GM10248 (cell line): ENCODE results near the gene EVI5.

ENCODE experiments used
- CTCF ChIA-PET: fragments of 300-600 bp; sonication (Branson Sonifier 250); formaldehyde crosslinking; extraction: SDS; loops from one replicate; lab custom pipeline; 2021; ENCODE audit warnings: antibody characterized with exemption; lab: Yijun Ruan, JAX
- POLR2A ChIA-PET: fragments of 350-650 bp; sonication (Branson Sonifier 250); formaldehyde crosslinking; extraction: SDS; loops from one replicate; lab custom pipeline; 2020; ENCODE audit warnings: antibody characterized with exemption; lab: Yijun Ruan, JAX
- DNase-seq: peaks from one replicate; pipeline ENCODE4 v3.0.0; 2012; ENCODE audit errors: extremely low spot score
- TF ChIP-seq, protein P1 (sequence below): IDR thresholded peaks from 2 replicates; pipeline ENCODE4 v1.5.1; 2012; ENCODE audit warnings: mild to moderate bottlenecking, low read depth; ENCODE audit errors: extremely low read depth, missing control alignments, control extremely low read depth

EVI5 gene

DNA sequence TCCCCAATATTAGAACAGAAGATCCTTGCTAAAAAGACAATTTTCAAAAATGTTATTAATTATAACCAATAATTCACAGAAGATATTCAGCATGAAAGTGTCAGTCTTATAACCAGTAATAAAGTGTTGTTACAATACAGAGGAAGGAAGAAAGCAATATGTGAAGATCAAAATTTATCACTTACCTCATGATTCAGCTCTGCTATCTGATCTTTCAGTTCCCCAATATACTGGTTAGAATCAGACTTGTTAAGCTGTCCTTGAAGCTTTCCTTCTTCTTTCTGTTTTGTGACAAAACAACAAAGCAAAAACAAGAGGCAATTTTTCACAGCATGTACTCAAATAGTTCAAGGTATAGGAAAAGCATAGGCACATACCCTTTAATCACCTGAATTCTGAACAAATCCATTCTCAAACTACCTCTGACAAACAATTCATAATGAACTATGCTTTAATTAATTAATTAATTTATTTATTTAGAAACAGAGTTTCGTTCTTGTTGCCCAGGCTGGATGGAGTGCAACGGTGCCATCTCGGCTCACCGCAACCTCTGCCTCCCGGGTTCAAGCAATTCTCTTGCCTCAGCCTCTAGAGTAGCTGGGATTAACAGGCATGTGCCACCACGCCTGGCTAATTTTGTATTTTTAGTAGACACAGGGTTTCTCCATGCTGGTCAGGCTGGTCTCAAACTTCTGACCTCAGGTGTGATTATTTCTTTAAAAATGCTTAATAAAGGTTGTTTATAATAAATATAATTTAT is 221.3 kb downstream of the EVI5 start:
- peak; percentile 75 for DNase-seq
- CTCF ChIA-PET = interaction anchor here (1.0 to 1.6 kb wide), 2 partner anchors 9 to 10 kb away, joined by 4 to 6 read pairs; no protein-coding TSS in a partner anchor
- POLR2A ChIA-PET = no interaction called here
- TF ChIP-seq, protein P1, sequence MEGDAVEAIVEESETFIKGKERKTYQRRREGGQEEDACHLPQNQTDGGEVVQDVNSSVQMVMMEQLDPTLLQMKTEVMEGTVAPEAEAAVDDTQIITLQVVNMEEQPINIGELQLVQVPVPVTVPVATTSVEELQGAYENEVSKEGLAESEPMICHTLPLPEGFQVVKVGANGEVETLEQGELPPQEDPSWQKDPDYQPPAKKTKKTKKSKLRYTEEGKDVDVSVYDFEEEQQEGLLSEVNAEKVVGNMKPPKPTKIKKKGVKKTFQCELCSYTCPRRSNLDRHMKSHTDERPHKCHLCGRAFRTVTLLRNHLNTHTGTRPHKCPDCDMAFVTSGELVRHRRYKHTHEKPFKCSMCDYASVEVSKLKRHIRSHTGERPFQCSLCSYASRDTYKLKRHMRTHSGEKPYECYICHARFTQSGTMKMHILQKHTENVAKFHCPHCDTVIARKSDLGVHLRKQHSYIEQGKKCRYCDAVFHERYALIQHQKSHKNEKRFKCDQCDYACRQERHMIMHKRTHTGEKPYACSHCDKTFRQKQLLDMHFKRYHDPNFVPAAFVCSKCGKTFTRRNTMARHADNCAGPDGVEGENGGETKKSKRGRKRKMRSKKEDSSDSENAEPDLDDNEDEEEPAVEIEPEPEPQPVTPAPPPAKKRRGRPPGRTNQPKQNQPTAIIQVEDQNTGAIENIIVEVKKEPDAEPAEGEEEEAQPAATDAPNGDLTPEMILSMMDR = no peak

DNA sequence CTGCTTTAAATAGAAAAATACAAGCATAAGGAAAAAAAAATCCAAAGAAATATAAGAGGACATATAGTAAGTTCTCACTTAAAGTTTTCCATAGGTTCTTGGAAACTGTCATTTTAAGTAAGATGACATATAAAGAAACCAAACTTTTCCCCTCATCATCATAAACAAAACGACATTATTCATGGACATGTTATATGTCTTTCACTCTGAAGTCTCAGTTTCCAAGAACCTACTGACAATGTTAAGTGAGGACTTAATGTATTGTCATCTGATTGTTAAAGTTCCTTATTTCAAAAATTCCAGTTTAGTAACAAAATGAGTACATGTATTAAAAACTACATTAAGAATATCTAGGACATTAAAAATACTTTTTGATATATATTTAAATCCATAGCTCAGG is 228.6 kb downstream of the EVI5 start:
- ChIA-PET CTCF (no interaction called here), POLR2A (no interaction called here)
- no peak for DNase-seq
- TF ChIP-seq, protein P1 = no peak

- POLR2A ChIA-PET = no interaction called here
- DNase-seq = no peak
- TF ChIP-seq, protein P1 = no peak
- CTCF ChIA-PET = interaction anchor here (0.9 to 2.3 kb wide), 7 partner anchors 9 to 17 kb away, joined by 3 to 10 read pairs (median 5); no protein-coding TSS in a partner anchor
These were observed 230.7 kb downstream of the EVI5 start for GRCh38 chr1:92554216-92554615.

GRCh38 chr1:92551916-92552315 is 233.0 kb downstream of the EVI5 start:
- ChIA-PET POLR2A (no interaction called here), CTCF (interaction anchor here (0.9 to 1.1 kb wide), 2 partner anchors 15 to 51 kb away, joined by 3 to 4 read pairs; no protein-coding TSS in a partner anchor)
- no peak for DNase-seq
- TF ChIP-seq, protein P1 = no peak

DNA sequence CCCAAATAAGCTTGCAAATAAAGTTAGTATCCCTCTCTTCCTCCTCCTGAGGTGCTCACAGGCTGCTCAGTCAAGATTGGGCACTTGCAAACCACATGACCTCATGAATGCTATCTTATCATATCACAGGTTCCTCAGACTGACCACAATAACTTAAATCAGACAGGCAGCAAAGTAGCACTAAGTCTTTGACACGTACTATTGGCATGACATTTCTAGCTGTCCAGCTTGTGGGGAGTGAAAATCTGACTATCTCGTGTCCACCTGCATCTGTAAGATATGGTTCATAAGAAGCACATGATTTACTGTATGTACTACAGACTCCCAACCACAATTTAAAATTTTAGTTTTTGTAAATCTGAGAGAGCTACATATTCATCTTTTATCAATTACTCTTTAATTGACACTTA is 240.1 kb downstream of the EVI5 start:
- ChIA-PET CTCF (interaction anchor here (0.6 to 1.5 kb wide), 4 partner anchors 9 to 127 kb away, joined by 3 to 6 read pairs (median 3); no protein-coding TSS in a partner anchor), POLR2A (no interaction called here)
- TF ChIP-seq, protein P1 = no peak
- no peak for DNase-seq

DNA sequence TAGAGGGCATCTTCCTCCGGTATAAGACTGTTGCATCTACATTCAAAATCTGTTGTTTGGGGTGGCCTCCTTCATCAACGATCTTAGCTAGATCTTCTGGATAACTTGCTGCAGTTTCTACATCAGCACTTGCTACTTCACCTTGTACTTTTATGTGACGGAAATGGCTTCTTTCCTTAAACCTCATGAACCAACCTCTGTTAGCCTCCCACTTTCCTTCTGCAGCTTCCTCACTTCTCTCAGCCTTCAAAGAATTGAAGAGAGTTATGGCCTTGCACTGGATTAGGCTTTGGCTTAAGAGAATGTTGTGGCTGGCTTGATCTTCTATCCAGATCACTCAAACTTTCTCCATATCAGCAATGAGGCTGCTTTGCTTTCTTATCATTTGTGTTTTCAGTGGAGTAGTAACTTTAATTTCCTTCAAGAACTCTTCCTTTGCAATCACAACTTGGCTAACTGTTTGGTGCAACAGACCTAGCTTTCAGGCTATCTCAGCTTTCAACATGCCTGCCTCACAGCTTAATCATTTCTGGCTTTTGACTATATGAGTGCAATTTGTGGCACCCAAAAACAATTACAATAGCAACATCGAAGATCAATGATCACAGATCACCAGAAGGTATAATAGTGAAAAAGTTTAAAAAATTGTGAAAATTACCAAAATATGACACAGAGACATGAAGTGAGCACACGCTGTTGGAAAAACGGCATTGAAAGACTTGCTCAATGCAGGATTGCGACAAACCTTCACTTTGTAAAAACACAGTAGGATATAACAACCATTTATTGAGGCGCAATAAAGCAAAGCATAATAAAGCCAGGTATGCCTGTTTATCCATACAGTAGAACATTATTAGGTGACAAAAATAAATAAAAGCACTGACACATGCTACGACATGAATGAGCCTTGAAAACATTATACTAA is 241.5 kb downstream of the EVI5 start:
- ChIA-PET CTCF (interaction anchor here (1.4 kb wide), 1 partner anchor 69 kb away, joined by 3 read pairs; no protein-coding TSS in a partner anchor), POLR2A (no interaction called here)
- TF ChIP-seq, protein P1 = no peak
- DNase-seq = no peak
